Inflammatory macrophage treated with lipopolysaccharide for 4 hours (primary cell): ENCODE data around the gene COPZ2.
"Not testable (repeated sequence)": the region's sequence is repeated elsewhere in the genome, so short reads cannot be mapped to it uniquely, and the experiment has no call there.

Experiments used
- DNase-seq: peaks from one replicate; pipeline ENCODE4 v3.0.0-alpha.2; 2020

The COPZ2 gene

GRCh38 chr17:48027322-48027981, 10.1 kb downstream of the COPZ2 start:
- no peak for DNase-seq

GRCh38 chr17:48026502-48027321, 10.9 kb downstream of the COPZ2 start:
- peak; percentile 69 for DNase-seq

- no peak for DNase-seq
Observed at GRCh38 chr17:48025904-48026501, 11.6 kb downstream of the COPZ2 start.

- peak; percentile 98 for DNase-seq
Observed at GRCh38 chr17:48025040-48025903, 12.3 kb downstream of the COPZ2 start.

- DNase-seq, result peak; percentile 52
Observed at GRCh38 chr17:48024149-48025039, 13.2 kb downstream of the COPZ2 start.

GRCh38 chr17:48023400-48024148, 14.0 kb downstream of the COPZ2 start:
- DNase-seq, result peak; percentile 70

GRCh38 chr17:48022901-48023300, 14.7 kb downstream of the COPZ2 start:
- DNase-seq, result no peak

- peak; percentile 67 for DNase-seq
Observed at GRCh38 chr17:48021934-48022333, 15.7 kb downstream of the COPZ2 start.

GRCh38 chr17:48017817-48018158, 19.8 kb downstream of the COPZ2 start:
- not testable (repeated sequence) for DNase-seq

DNA sequence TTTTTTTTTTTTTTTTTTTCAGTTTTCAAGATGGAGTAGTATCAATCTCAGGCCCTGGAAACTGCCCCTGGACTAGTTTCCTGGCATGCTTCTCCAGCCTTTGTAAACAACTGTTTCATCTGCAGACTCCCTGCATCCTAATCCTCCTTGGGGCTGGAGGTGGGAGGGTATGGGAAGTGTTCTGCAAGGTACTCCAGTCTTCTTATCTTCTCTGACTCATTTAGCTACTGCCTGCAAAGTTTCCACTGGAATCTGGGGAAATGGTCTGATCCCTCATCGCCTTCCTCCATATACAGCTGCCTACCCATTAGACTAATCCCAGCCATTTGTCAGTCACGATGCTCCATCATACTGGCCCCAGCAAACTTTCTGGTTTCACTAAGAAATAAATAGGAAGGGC, 21.5 kb downstream of the COPZ2 start:
- no peak for DNase-seq

DNA sequence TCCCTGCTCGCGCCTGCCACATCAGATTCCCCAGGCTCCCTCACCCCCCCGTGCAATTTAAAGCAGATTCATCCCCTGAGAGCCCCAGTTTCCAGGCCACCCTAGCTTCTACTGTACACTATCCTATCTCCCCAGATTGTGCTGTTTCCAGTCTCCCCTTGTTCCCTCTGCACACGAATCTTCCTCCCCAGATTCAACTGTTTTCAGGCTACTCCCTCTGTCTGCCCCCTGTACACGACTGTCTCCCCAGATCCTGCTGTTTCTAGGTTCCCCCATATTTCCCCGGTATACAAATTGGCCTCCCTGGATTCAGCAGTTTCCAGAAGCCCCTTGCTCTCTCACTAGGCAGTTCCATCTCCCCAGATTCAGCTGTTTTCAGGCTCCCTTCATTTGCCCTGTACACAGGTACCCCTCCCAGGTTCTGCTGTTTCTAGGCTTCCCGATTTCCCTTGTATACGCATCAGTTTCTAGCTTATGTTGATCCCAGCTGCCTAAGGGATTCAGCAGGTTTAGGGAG, 22.9 kb downstream of the COPZ2 start:
- DNase-seq, result no peak

DNA sequence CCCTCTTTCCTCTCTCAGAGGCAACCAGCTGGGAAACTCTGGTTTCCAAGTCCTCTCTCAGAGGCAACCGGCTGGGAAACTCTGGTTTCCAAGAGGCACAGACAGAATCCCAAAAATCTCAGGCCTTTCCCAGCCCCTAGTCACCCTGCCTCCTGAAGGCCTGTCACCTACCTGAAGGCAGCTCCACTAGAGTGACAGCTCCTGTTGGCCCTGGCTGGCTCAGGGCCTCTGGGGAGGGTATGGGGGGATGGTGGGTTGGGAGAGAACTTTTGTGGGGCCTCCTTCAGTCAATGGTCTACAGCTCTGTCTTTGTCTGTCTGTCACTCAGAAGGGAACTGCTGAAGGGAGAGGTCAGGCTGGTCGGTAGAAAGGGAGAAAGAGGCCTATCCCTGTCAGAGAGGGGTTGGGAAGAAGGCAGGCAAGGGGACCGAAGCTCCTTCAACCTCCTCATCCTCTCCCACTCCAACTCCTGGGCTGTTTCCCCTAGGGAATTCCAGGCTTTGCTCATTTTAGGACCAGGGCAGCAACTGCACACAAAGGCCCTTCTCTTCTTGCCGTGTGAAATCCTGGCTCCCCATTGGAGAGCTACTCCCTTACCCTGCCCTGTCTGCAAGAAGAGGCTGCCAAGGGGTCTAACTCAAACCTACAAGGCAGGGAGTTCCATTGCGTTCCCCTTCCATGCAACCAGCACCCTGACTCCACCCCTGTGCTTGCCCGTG, 23.6 kb downstream of the COPZ2 start:
- DNase-seq, result no peak

- no peak for DNase-seq
Observed at GRCh38 chr17:48012654-48013053, 24.9 kb downstream of the COPZ2 start.

DNA sequence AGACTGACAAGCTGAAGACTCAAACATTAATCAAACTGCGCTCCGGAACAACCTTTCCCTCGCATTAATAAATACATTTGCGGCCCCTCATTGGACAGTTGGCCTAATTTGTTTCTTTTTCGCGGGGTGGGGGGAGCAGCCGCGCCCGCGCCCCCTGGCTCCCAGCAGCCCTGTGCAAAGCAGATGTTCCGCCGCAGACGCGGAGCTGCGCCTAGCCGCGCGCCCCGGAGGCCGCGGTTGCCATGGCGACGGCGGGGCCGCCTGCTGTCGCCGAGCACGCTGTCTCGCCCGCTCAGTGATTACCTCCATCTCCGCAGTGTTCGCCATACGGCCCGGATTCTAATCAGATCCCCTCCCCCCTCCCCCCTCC, 25.5 kb downstream of the COPZ2 start:
- DNase-seq, result no peak

DNA sequence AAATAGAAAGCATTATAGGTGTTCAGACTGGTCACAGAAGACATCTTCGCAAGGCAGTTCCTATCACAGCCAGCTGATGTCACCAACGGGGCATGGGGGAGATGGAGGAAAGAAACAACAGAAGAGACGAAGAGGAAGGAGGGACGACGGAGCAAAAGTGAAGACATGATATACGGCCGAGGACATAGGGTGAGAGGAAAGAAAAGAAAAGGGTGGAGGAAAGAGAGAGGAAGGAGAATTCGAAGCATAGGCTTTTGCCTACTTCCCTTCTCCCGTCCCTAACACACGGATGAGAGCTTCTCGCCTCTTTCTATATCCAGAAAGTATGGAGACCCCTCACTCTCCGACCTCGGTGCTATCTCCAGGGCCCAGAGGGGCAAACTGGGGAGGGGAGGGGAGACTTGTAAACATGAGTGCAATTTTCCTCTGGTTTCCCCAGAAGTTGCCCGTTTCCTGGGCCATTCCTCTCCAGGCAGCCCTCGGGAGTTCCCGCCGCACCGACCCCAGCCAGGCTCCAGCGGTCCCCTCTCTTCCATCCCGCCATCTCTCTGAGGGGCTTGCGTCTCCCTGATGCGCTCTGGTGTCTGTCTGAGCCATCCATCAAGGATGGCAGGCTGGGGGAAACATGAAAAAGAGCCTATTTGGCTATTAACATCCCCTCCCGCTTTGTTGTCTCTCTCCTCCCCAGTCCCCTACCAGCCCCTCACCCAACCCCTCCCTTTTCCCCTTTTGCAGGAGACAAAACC, 26.0 kb downstream of the COPZ2 start:
- peak; percentile 55 for DNase-seq

DNA sequence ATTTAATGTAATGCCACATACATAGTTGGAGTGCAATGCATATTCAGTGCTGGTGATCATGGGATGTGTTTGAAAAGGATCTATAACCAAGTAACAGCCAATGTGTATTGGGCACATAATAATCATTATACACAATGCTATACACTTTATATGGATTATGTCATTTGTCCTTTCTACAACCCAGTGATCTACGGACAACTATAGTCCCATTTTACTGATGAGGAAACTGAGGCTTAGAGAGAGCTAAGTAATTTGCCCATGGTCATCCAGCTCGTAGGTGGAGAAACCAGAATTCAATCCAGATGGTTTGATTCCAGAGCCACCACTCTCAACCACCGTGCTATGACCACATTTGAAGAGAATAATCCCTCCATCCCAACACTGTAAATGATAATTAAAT, 27.4 kb downstream of the COPZ2 start:
- DNase-seq, result no peak

DNA sequence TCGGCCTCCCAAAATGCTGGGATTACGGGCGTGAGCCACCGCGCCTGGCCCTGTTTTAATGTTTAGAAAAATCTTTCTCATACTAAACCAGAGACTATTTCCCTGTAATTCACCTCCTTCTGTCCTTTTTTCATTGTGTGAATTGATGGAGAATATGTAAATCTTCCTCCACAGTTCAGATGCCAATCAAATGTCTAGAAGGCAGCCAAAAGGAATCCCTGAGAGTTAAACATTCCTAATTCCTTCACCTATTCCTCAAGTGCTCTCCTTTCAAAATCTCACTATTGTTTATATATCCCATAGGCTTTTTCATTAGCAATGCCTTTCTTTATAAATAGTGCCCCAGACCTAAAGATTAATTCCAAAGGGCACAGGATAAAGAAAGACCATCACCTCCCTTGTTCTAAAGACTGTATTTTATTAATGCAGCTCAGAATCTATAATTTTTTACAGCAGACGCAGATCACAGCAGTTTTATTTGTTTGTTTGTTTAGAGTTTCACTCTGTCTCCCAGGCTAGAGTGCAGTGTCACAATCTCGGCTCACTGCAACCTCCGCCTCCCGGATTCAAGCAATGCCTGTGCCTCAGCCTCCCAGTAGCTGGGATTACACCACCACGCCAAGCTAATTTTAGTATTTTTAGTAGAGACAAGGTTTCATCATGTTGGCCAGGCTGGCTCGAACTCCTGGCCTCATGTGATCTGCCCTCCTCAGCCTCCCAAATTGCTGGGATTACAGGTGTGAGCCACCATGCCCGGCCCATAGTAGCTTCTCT, 30.5 kb downstream of the COPZ2 start:
- peak; percentile 81 for DNase-seq

DNA sequence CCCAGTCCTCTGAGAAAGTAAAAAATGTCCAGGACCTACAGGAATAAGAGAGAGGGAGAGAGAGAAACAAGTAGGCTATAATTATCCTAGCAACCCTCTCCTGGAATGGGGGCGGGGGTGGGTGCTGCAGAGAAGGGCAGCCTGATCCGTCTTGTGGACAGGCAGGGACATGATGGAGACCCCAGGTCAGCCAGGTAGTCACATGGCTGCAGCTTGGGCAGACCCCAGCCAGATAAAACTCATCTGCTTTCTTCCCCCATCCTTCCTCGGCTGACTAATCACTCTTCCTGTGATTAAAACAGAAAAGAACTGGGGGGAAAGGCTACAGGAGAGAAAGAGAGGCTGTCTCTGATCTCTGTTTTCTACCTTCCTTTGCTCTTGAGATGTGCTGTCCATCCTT, 32.6 kb downstream of the COPZ2 start:
- no peak for DNase-seq
